Esophagus muscularis mucosa (tissue), 4 donors: ENCODE measurements around the gene CLEC17A.

Experiments
- EP300 ChIP-seq: sonication (generic); formaldehyde crosslinking; IDR thresholded peaks from one replicate; pipeline ENCODE4 v1.6.1; 2017; ENCODE audit warnings: antibody characterized with exemption
- POLR2A ChIP-seq: fragments of 450-650 bp; IDR thresholded peaks from one replicate; pipeline ENCODE4 v1.6.1; 2017; ENCODE audit warnings: antibody characterized with exemption, moderate library complexity, mild to moderate bottlenecking, low read depth
- TF ChIP-seq, protein P1 (sequence below), 3 experiments: fragments of 200-600 bp in 2 of 3; fragments of 450-650 bp in 1 of 3; sonication (generic) in 2 of 3; IDR thresholded peaks; one replicate each; pipeline ENCODE4 v1.5.1; 2017 to 2019; ENCODE audit warnings: antibody characterized with exemption in 3 of 3, mild to moderate bottlenecking in 2 of 3, moderate library complexity in 1 of 3

DNA sequence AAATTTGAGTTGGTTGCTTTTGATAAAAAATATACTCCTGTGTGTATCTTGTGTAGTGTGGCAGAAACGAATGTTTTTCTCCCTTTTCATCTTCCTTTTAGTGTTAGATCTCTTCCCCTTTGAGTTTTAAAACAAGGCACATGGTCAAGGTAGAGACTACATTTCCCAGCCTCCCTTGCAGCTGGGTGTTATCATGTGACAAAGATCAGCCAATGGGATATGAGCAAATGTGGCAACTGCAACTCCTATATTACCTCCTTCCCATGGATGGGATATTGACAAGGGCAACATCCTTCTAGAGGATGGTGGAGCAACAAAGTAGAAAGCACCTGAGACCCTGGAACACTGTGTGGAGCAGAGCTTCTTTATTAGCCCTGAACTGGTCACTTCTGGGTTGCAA, 49.4 kb downstream of the CLEC17A start:
- TF ChIP-seq, protein P1, sequence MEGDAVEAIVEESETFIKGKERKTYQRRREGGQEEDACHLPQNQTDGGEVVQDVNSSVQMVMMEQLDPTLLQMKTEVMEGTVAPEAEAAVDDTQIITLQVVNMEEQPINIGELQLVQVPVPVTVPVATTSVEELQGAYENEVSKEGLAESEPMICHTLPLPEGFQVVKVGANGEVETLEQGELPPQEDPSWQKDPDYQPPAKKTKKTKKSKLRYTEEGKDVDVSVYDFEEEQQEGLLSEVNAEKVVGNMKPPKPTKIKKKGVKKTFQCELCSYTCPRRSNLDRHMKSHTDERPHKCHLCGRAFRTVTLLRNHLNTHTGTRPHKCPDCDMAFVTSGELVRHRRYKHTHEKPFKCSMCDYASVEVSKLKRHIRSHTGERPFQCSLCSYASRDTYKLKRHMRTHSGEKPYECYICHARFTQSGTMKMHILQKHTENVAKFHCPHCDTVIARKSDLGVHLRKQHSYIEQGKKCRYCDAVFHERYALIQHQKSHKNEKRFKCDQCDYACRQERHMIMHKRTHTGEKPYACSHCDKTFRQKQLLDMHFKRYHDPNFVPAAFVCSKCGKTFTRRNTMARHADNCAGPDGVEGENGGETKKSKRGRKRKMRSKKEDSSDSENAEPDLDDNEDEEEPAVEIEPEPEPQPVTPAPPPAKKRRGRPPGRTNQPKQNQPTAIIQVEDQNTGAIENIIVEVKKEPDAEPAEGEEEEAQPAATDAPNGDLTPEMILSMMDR (IDR thresholded peaks at IDR 0.05) = no peak
- TF ChIP-seq POLR2A (no peak), EP300 (no peak)
